Heart right ventricle (tissue), 16 donors: Measurements from ENCODE around the gene RFX1. TPM values are rescaled to one million over a fixed set of nuclear protein-coding genes. Genes with fewer than 3 reads are reported as not detected.
"Not testable (repeated sequence)": the region's sequence is repeated elsewhere in the genome, so short reads cannot be mapped to it uniquely, and the experiment has no call there.

Experiments
- ATAC-seq, 8 donors: fragments of 200-7000 bp; cut with Tn5 transposase; one replicate each; pipeline ENCODE4 v1.9.1; 2020; ENCODE audit warnings: mild to moderate bottlenecking in 8 of 8, moderate library complexity in 8 of 8, moderate number of reproducible peaks in 1 of 8
- DNase-seq, 2 donors: peaks; one replicate each; pipeline ENCODE4 v3.0.0-alpha.2; 2020
- H3K27ac ChIP-seq, 10 donors: fragments of 200-600 bp; sonication (generic) in 2 of 10; one replicate each; pipeline versions ENCODE4 v1.5.0 to v1.8.0; 2020 to 2022; ENCODE audit warnings: mild to moderate bottlenecking in 3 of 10
- H3K27me3 ChIP-seq, 7 donors: fragments of 200-600 bp; one replicate each; pipeline ENCODE4 v1.8.0; 2021 to 2022; ENCODE audit warnings: mild to moderate bottlenecking in 2 of 7
- H3K36me3 ChIP-seq, 9 donors: fragments of 200-600 bp; sonication (generic) in 1 of 9; one replicate each; pipeline versions ENCODE4 v1.5.0 to v1.8.0; 2020 to 2022; ENCODE audit warnings: mild to moderate bottlenecking in 2 of 9
- H3K4me1 ChIP-seq, 9 donors: fragments of 200-600 bp; sonication (generic) in 1 of 9; one replicate each; pipeline versions ENCODE4 v1.5.0 to v1.8.0; 2020 to 2022; ENCODE audit warnings: mild to moderate bottlenecking in 4 of 9
- H3K4me3 ChIP-seq, 10 donors: fragments of 200-600 bp; sonication (generic) in 2 of 10; one replicate each; pipeline versions ENCODE4 v1.5.0 to v1.8.0; 2020 to 2022; ENCODE audit warnings: mild to moderate bottlenecking in 7 of 10, moderate library complexity in 2 of 10
- H3K9me3 ChIP-seq, 11 donors: fragments of 200-600 bp in 10 of 11; sonication (generic) in 2 of 11; one replicate each; pipeline versions ENCODE4 v1.5.0 to v1.8.0; 2013 to 2022; ENCODE audit warnings: mild to moderate bottlenecking in 2 of 11, control low read depth in 1 of 11, moderate library complexity in 1 of 11
- CTCF ChIP-seq, 9 donors: fragments of 200-600 bp; sonication (generic) in 2 of 9; IDR thresholded peaks; one replicate each; pipeline versions ENCODE4 v1.5.0 to v1.8.0; 2021 to 2022; ENCODE audit warnings: antibody characterized with exemption in 9 of 9, mild to moderate bottlenecking in 5 of 9, moderate library complexity in 1 of 9
- WGBS, 2 donors: extraction: QIAGEN DNeasy Blood & Tissue Kit; methylation state at CpG; one replicate each; pipeline ENCODE4 v1.1.7; 2013; ENCODE audit warnings: inconsistent platforms in 1 of 2; 5-methylcytosine and 5-hydroxymethylcytosine counted together
- intact Hi-C, 10 donors: fragments of 100-400 bp; cut with DNase I; formaldehyde crosslinking; loops; one replicate each; pipeline versions ENCODE4 v1.11.1 to v1.14.2; 2022
- polyA plus RNA-seq, 2 donors: library from polyadenylated mRNA; stranded (reverse); fragments of 200-250 nt; gene quantifications; one replicate each; pipeline ENCODE4 v1.2.3, GENCODE V29; 2013
- total RNA-seq, 10 donors: library from RNA; stranded (reverse); fragmentation: NEBNext Ultra II Directional in 3 of 10; extraction: Animal tissue kit (Norgen Biotek cat#: 25700) in 3 of 10; gene quantifications; one replicate each; pipeline versions ENCODE4 v1.2.1 to v1.2.4, GENCODE V29; 2021 to 2023
- donor health status: Arrhythmogenic right ventricular cardiomyopathy.
- donor health status: ischemic (EF 13 %, LVEDD 7.1; RV severe dilation, severe dysfunction).
- donor health status: healthy with polysubstance abuse.
- donor health status: DM: no; HTN: yes; CAD: no.
- donor health status: DM: no; HTN: no; CAD: no.
- donor health status: ischemic (EF 25% LVEDD 6.9; RV normal size, moderate dysfunction).
- donor health status: ischemic (EF 25% LVEDD 5.7; RV mildly dilated, moderate dysfunction).
- donor health status: healthy.
- donor health status: DM: yes; HTN: yes; CAD: no.
- donor health status: Ischemic cardiomyopathy.
- donor health status: ischemic (EF 35%, LVEDD 5.7; RV mildly dilated, moderate dysfunction).
- donor health status: nonischemic (EF 11% LVEDD 7.7; RV severe dilation, severe dysfunction).
- donor health status: DM: yes; HTN: yes; CAD: no.
- donor health status: PGD.
- donor health status: ischemic (EF 29% LVEDD 5.4; RV normal size, mild dysfunction).
- donor health status: nonischemic (EF 23%, LVEDD 6.1; RV moderate dilation, normal function).

The RFX1 gene
- total and polyA plus RNA-seq, 12 donors, result 2.7 to 15.8 (median 11.8) TPM

DNA sequence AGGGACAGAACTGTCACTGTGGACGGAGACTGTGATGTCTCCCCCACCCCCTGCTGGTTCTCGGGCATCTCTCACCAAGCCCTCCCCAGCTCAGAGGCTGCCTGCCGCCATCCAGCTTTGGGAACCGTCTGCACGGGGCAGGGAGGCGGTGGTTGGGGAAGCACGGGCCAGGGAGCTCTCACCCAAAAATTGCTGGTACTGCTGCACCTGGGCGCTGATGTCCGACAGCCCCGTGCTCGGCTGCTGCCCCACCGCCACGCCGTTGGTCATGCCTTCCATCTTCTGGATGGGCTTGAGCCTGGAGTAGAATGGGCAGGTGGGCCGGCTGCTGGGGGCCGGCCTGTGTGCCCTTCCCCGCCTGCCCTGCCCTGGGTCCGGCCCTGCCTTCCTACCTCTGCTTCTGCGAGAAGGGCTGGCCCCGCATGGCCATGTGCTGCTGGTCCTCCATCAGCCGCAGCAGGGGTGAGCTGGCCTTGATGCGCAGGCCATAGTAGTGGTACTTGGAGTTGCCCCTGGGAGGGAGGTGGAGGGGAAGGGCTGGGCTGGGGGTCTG is 37.7 kb downstream of the RFX1 start:
- TF ChIP-seq CTCF (IDR thresholded peaks at IDR 0.05), result no peak
- no peak overlapping the region for H3K27ac ChIP-seq
- peaks cover 4 to 100% (median 43%) of the 10 kb centered on the region in 9 donors for H3K36me3 ChIP-seq
- no peaks in the 10 kb centered on the region for H3K27me3 ChIP-seq
- H3K4me3 ChIP-seq, result no peak overlapping the region
- intact Hi-C loops, result loop anchor here in 1 of 10 donors (10.0 kb wide), 1 partner anchor 76 kb away; no protein-coding TSS in a partner anchor
- no peaks in the 10 kb centered on the region for H3K4me1 ChIP-seq
- ATAC-seq (no peak), DNase-seq (no peak)
- no peaks in the 10 kb centered on the region for H3K9me3 ChIP-seq
- WGBS, 2 donors, result 95 to 96% methylated on average over 22 of the region's 22 CpGs

GRCh38 chr19:13967206-13967605 is 38.9 kb downstream of the RFX1 start:
- not testable (repeated sequence) for ATAC-seq, H3K9me3 ChIP-seq, H3K27ac ChIP-seq, DNase-seq, H3K4me1 ChIP-seq, H3K4me3 ChIP-seq, H3K27me3 ChIP-seq
- intact Hi-C loops, result loop anchor here in 1 of 10 donors (10.0 kb wide), 1 partner anchor 78 kb away; no protein-coding TSS in a partner anchor
- 93% methylated on average over 8 of the region's 8 CpGs for WGBS, 2 donors
- peaks cover 4 to 100% (median 43%) of the 10 kb centered on the region in 9 donors for H3K36me3 ChIP-seq

- H3K27me3 ChIP-seq, result no peaks in the 10 kb centered on the region
- no peaks in the 10 kb centered on the region for H3K4me1 ChIP-seq
- WGBS, 2 donors, result 94 to 96% methylated on average over 14 of the region's 14 CpGs
- DNase-seq (no peak), ATAC-seq (no peak)
- TF ChIP-seq CTCF (IDR thresholded peaks at IDR 0.05), result no peak
- intact Hi-C loops, result loop anchor here in 1 of 10 donors (10.0 kb wide), 1 partner anchor 78 kb away; no protein-coding TSS in a partner anchor
- H3K9me3 ChIP-seq, result no peaks in the 10 kb centered on the region
- H3K27ac ChIP-seq, result no peak overlapping the region
- no peak overlapping the region for H3K4me3 ChIP-seq
- H3K36me3 ChIP-seq, result peaks cover 4 to 100% (median 43%) of the 10 kb centered on the region in 9 donors
These were observed 39.4 kb downstream of the RFX1 start for GRCh38 chr19:13966684-13967128.

DNA sequence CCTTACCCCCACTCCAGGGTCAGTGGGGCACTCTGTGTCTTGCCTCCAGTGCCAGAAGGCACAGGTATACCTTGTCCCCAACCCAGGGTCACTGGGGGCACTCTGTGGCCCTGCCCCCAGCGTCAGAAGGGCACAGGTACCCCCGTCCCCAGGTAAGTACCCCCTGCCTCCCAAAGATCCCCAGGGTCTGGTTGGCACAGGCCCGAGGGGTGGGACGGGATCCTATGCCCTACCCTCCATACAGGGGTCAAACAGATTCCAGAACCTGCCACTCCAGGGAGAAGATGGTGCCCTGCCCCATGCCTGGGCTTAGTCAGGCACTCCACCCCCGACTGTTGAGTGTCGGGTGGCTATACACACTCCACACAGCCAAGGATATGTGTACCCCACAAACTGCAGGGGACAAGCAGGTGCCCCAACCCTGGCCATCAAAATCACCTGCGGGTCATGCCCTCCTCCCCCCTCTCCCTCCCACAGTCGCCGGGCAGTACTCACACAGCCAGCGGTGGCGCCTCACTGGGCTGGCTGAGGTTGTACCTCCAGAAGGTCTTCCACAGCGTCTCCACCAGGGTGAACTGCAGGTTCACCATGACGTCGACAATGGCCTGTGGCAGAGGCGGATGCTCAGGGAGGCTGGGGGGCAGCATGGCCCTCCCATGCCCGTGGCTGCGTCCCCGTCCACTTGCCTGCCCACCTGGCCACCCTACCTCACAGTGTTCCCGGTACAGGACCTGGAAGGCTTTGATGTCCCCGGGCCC is 40.0 kb downstream of the RFX1 start:
- no peaks in the 10 kb centered on the region for H3K4me1 ChIP-seq
- H3K4me3 ChIP-seq, result no peak overlapping the region
- intact Hi-C loops, result loop anchor here in 1 of 10 donors (10.0 kb wide), 1 partner anchor 79 kb away; no protein-coding TSS in a partner anchor
- ATAC-seq (no peak), DNase-seq (no peak)
- no peaks in the 10 kb centered on the region for H3K9me3 ChIP-seq
- no peak for TF ChIP-seq CTCF (IDR thresholded peaks at IDR 0.05)
- WGBS, 2 donors, result 95% methylated on average over 20 of the region's 20 CpGs
- H3K36me3 ChIP-seq, result peaks cover 4 to 100% (median 44%) of the 10 kb centered on the region in 9 donors
- no peak overlapping the region for H3K27ac ChIP-seq
- H3K27me3 ChIP-seq, result no peaks in the 10 kb centered on the region
